ENCODE data around the gene PRKCZ. TPM values are rescaled to one million over a fixed set of nuclear protein-coding genes. Genes with fewer than 3 reads are reported as not detected.

PRKCZ gene
- total RNA-seq, 2 donors from 2014 or later: 34.5 to 46.7 TPM

- TF ChIP-seq CTCF (IDR thresholded peaks at IDR 0.05) (no peak), POLR2AphosphoS5 (IDR thresholded peaks at IDR 0.05) (no peak), POLR2A (IDR thresholded peaks at IDR 0.05) (no peak)
- intact Hi-C loops (cut with DNase I): no loop called here
- 90% methylated on average over 22 of the region's 22 CpGs for WGBS
- H3K4me1 ChIP-seq (replicated peaks): no peaks in the 10 kb centered on the region
- no peaks in the 10 kb centered on the region for H3K9me3 ChIP-seq
- H3K36me3 ChIP-seq: no peaks in the 10 kb centered on the region
- no peaks in the 10 kb centered on the region for H3K27me3 ChIP-seq (replicated peaks; ENCODE audit: insufficient read depth)
- no peak overlapping the region for H3K27ac ChIP-seq
- DNase-seq (ENCODE audit: low spot score): no peak
- no peak overlapping the region for H3K4me3 ChIP-seq
Measured at GRCh38 chr1:2099886-2100779, 49.9 kb downstream of the PRKCZ start.

- no peaks in the 10 kb centered on the region for H3K4me1 ChIP-seq (replicated peaks)
- H3K36me3 ChIP-seq: no peaks in the 10 kb centered on the region
- 93% methylated on average over 4 of the region's 4 CpGs for WGBS
- H3K9me3 ChIP-seq: no peaks in the 10 kb centered on the region
- no peak overlapping the region for H3K4me3 ChIP-seq
- intact Hi-C loops (cut with DNase I): no loop called here
- H3K27me3 ChIP-seq (replicated peaks; ENCODE audit: insufficient read depth): no peaks in the 10 kb centered on the region
- H3K27ac ChIP-seq: no peak overlapping the region
- TF ChIP-seq CTCF (IDR thresholded peaks at IDR 0.05): no peak
- no peak for TF ChIP-seq POLR2A (IDR thresholded peaks at IDR 0.05)
- TF ChIP-seq POLR2AphosphoS5 (IDR thresholded peaks at IDR 0.05): no peak
- no peak for DNase-seq (ENCODE audit: low spot score)
Measured at GRCh38 chr1:2100780-2101108, 50.5 kb downstream of the PRKCZ start.

- Histone ChIP-seq H3K4me1 (replicated peaks) (no peaks in the 10 kb centered on the region), H3K4me3 (no peak overlapping the region), H3K27me3 (replicated peaks; ENCODE audit: insufficient read depth) (no peaks in the 10 kb centered on the region), H3K36me3 (no peaks in the 10 kb centered on the region), H3K27ac (no peak overlapping the region), H3K9me3 (no peaks in the 10 kb centered on the region)
- TF ChIP-seq CTCF (IDR thresholded peaks at IDR 0.05) (no peak), POLR2A (IDR thresholded peaks at IDR 0.05) (no peak), POLR2AphosphoS5 (IDR thresholded peaks at IDR 0.05) (no peak)
- DNase-seq (ENCODE audit: low spot score): no peak
- intact Hi-C loops (cut with DNase I): no loop called here
- WGBS: 93% methylated on average over 16 of the region's 16 CpGs
Measured at GRCh38 chr1:2101531-2101930, 51.3 kb downstream of the PRKCZ start.

- H3K27ac ChIP-seq: no peak overlapping the region
- H3K36me3 ChIP-seq: no peaks in the 10 kb centered on the region
- 85% methylated on average over 8 of the region's 8 CpGs for WGBS
- no peak for DNase-seq (ENCODE audit: low spot score)
- H3K4me1 ChIP-seq (replicated peaks): no peaks in the 10 kb centered on the region
- TF ChIP-seq CTCF (IDR thresholded peaks at IDR 0.05) (no peak), POLR2A (IDR thresholded peaks at IDR 0.05) (no peak), POLR2AphosphoS5 (IDR thresholded peaks at IDR 0.05) (no peak)
- no peaks in the 10 kb centered on the region for H3K27me3 ChIP-seq (replicated peaks; ENCODE audit: insufficient read depth)
- H3K9me3 ChIP-seq: no peaks in the 10 kb centered on the region
- H3K4me3 ChIP-seq: no peak overlapping the region
- intact Hi-C loops (cut with DNase I): no loop called here
Measured at GRCh38 chr1:2101946-2102345, 51.7 kb downstream of the PRKCZ start.

GRCh38 chr1:2102753-2103152 lies 52.5 kb downstream of the PRKCZ start:
- DNase-seq (ENCODE audit: low spot score): no peak
- 97% methylated on average over 12 of the region's 12 CpGs for WGBS

More at GRCh38 chr1:2102753-2103152, 52.5 kb downstream of the PRKCZ start:
- Histone ChIP-seq H3K4me1 (replicated peaks) (no peaks in the 10 kb centered on the region), H3K9me3 (no peaks in the 10 kb centered on the region), H3K27me3 (replicated peaks; ENCODE audit: insufficient read depth) (no peaks in the 10 kb centered on the region), H3K36me3 (no peaks in the 10 kb centered on the region), H3K4me3 (no peak overlapping the region), H3K27ac (no peak overlapping the region)
- intact Hi-C loops (cut with DNase I): no loop called here
- TF ChIP-seq POLR2A (IDR thresholded peaks at IDR 0.05): no peak
- TF ChIP-seq CTCF (IDR thresholded peaks at IDR 0.05): no peak
- no peak for TF ChIP-seq POLR2AphosphoS5 (IDR thresholded peaks at IDR 0.05)
